Prostate gland (tissue), 2 donors: ENCODE measurements around the gene TSPAN18. TPM values are rescaled to one million over a fixed set of nuclear protein-coding genes. Genes with fewer than 3 reads are reported as not detected.

ENCODE experiments used
- DNase-seq: peaks from one replicate; pipeline ENCODE4 v3.0.0-alpha.2; 2019; ENCODE audit warnings: low spot score
- H3K27ac ChIP-seq, 2 donors: fragments of 200-600 bp; sonication (generic); 2 replicates each; pipeline ENCODE4 v1.5.1; 2017 to 2019
- H3K27me3 ChIP-seq: fragments of 200-600 bp; sonication (generic); replicated peaks from 2 replicates; pipeline ENCODE4 v1.5.1; 2019; ENCODE audit not compliant: insufficient read depth
- H3K36me3 ChIP-seq, 2 donors: fragments of 200-600 bp; sonication (generic); 1 replicate in 1 of 2; 2 replicates in 1 of 2; pipeline versions ENCODE4 v1.5.1 to v1.8.1; 2017 to 2019
- H3K4me1 ChIP-seq: fragments of 200-600 bp; sonication (generic); replicated peaks from 2 replicates; pipeline ENCODE4 v1.5.1; 2019
- H3K4me3 ChIP-seq, 2 donors: fragments of 200-600 bp; sonication (generic); 2 replicates each; pipeline ENCODE4 v1.5.1; 2017 to 2019
- H3K9me3 ChIP-seq: fragments of 200-600 bp; sonication (generic); 2 replicates; pipeline ENCODE4 v1.5.1; 2017
- POLR2A ChIP-seq: fragments of 450-650 bp; IDR thresholded peaks from one replicate; pipeline ENCODE4 v1.6.1; 2016; ENCODE audit warnings: antibody characterized with exemption, mild to moderate bottlenecking
- POLR2AphosphoS5 ChIP-seq: sonication (generic); formaldehyde crosslinking; IDR thresholded peaks from one replicate; pipeline ENCODE4 v1.6.1; 2017; ENCODE audit warnings: antibody characterized with exemption
- WGBS: methylation state at CpG from one replicate; pipeline ENCODE4 v1.1.5; 2018; 5-methylcytosine and 5-hydroxymethylcytosine counted together
- intact Hi-C: fragments of 100-400 bp; cut with DNase I; formaldehyde crosslinking; loops from one replicate; pipeline ENCODE4 v1.14.2; 2022
- total RNA-seq, 2 donors: library from RNA; depleted of rRNA; stranded (reverse); fragments of >200 nt; gene quantifications; one replicate each; pipeline ENCODE4 v1.1.0, GENCODE V29; 2016
- TF ChIP-seq, protein P1 (sequence below), 4 experiments: fragments of 200-600 bp in 2 of 4; fragments of 450-650 bp in 2 of 4; sonication (generic) in 2 of 4; IDR thresholded peaks; 1 replicate in 3 of 4; 2 replicates in 1 of 4; pipeline ENCODE4 v1.5.1; 2016 to 2019; ENCODE audit warnings: antibody characterized with exemption in 4 of 4, mild to moderate bottlenecking in 2 of 4, moderate library complexity in 2 of 4

The TSPAN18 gene
- total RNA-seq, 2 donors from 2014 or later = 4.1 to 6.6 TPM

DNA sequence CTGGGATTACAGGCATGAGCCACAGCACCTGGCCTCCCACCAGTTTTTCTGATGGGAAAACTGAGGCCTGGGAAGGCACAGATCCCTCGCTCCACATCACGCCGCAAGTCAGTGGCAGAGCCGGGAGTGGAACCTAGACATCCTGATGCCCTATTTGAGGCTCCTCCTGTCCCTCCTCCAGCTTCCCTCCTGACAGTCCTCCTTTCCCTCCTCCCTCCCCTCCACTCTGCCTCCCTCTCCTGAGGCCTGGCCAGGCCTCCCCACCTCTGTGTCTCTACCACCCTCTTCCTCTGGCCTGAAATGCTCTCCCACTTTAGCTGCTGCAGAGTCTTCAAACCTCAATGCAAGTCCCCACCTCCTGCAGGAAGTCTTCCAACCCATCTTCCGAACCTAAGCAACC, 237.2 kb downstream of the TSPAN18 start:
- Histone ChIP-seq H3K4me3 (no peak overlapping the region), H3K9me3 (no peaks in the 10 kb centered on the region), H3K36me3 (no peaks in the 10 kb centered on the region), H3K27me3 (no peaks in the 10 kb centered on the region), H3K27ac (no peak overlapping the region), H3K4me1 (no peaks in the 10 kb centered on the region)
- 89% methylated on average over 5 of the region's 5 CpGs for whole genome bisulfite sequencing
- intact Hi-C loops = no loop called here
- no peak for DNase-seq
- TF ChIP-seq POLR2AphosphoS5 (no peak), POLR2A (no peak)
- TF ChIP-seq, protein P1, sequence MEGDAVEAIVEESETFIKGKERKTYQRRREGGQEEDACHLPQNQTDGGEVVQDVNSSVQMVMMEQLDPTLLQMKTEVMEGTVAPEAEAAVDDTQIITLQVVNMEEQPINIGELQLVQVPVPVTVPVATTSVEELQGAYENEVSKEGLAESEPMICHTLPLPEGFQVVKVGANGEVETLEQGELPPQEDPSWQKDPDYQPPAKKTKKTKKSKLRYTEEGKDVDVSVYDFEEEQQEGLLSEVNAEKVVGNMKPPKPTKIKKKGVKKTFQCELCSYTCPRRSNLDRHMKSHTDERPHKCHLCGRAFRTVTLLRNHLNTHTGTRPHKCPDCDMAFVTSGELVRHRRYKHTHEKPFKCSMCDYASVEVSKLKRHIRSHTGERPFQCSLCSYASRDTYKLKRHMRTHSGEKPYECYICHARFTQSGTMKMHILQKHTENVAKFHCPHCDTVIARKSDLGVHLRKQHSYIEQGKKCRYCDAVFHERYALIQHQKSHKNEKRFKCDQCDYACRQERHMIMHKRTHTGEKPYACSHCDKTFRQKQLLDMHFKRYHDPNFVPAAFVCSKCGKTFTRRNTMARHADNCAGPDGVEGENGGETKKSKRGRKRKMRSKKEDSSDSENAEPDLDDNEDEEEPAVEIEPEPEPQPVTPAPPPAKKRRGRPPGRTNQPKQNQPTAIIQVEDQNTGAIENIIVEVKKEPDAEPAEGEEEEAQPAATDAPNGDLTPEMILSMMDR (IDR thresholded peaks at IDR 0.05) = no peak

DNA sequence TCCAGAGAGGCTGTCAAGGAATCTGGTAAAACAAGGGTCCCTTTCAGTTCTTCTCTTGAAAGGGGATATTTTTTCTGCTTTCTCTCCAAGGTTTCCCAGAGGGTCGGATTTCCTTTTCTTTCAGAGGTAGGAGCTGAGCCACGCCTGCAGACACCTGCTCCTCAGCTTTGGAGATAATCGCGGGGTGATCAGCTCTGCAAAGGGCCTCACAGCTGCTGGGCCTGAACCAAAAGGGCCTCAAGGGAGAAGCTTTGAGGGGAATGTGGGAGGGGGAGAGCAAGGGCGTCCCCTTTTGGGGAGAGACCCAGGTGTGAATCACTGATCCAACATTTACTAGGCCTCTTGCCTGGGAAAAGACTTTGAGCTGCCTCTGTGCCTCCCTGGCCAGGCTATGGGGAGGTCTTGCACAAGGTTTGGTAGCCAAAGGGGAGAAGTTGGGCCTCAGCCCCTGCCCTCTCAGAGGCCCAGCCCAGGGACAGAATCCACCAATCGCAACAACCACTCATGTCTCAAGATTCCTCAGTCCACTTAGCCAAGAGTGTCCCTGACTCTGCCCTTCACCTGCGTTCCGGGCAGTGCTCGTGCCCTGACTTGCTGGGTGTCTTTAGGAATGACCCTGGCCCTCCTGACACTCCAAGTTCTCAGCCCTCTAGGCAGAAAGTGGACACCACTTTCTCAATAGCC, 237.9 kb downstream of the TSPAN18 start:
- no peak for DNase-seq
- H3K27me3 ChIP-seq = no peaks in the 10 kb centered on the region
- no peaks in the 10 kb centered on the region for H3K36me3 ChIP-seq
- no peak overlapping the region for H3K4me3 ChIP-seq
- no peaks in the 10 kb centered on the region for H3K4me1 ChIP-seq
- 63% methylated on average over 9 of the region's 9 CpGs for WGBS
- intact Hi-C loops = no loop called here
- H3K9me3 ChIP-seq = no peaks in the 10 kb centered on the region
- H3K27ac ChIP-seq = no peak overlapping the region
- TF ChIP-seq, protein P1 (IDR thresholded peaks at IDR 0.05) = no peak
- TF ChIP-seq POLR2A (no peak), POLR2AphosphoS5 (no peak)

DNA sequence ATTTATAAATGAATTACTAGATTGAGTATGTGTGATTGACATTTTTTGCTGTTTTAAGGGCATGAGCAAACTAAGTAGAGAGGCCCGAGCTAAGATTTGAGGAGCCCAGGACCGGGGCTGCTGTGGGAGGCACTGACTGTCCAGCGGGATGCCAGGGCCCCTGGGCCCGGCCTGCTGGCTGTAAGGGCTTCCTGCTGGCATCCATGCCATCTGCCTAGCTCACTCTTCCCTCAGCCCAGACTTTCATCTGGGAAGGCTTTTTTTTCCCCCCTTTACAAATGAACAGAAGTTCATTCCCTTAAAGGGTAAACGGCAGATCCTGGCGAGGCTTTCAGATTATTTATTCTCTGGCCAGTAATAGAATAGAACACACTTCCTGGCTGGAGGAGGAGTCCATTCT, 239.9 kb downstream of the TSPAN18 start:
- Histone ChIP-seq H3K27me3 (no peaks in the 10 kb centered on the region), H3K9me3 (no peaks in the 10 kb centered on the region), H3K4me3 (no peak overlapping the region), H3K4me1 (no peaks in the 10 kb centered on the region), H3K36me3 (no peaks in the 10 kb centered on the region), H3K27ac (no peak overlapping the region)
- TF ChIP-seq POLR2AphosphoS5 (no peak), POLR2A (no peak)
- TF ChIP-seq, protein P1 (IDR thresholded peaks at IDR 0.05) = no peak
- WGBS = 70% methylated on average over 6 of the region's 6 CpGs
- intact Hi-C loops = no loop called here
- no peak for DNase-seq

DNA sequence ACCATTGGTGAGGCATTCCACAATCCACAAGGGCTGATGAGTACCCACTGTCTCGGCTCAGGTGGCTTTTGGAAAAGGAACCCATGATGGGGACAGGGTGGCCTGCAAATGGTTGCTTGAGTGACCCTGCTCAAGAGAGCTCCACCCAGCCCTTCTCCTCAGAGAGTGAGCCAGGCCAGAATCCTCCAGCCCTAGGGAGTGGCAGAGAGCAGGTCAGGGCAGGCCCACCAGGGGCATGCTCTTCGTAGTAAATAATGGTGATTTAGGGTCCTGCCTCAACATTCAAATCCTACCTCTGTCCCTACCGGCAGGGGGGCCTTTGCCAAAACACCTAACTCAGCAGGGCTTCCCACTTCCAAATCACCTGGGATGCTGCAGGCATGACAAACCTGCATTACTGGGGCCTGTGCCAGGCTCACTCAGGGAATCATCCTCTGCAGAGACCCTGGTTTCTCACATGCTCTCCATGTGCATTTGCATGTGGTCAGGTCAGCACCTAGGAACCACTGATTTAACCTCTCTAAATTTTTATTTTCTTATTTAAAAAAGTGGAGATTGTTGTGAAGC, 241.3 kb downstream of the TSPAN18 start:
- WGBS = 57% methylated on average over 3 of the region's 3 CpGs

More for the DNA sequence above, 241.3 kb downstream of the TSPAN18 start:
- TF ChIP-seq, protein P1 (IDR thresholded peaks at IDR 0.05) = no peak
- no peak for TF ChIP-seq POLR2A
- TF ChIP-seq POLR2AphosphoS5 = no peak
- Histone ChIP-seq H3K4me3 (no peak overlapping the region), H3K4me1 (no peaks in the 10 kb centered on the region), H3K36me3 (no peaks in the 10 kb centered on the region), H3K27ac (no peak overlapping the region), H3K9me3 (no peaks in the 10 kb centered on the region), H3K27me3 (no peaks in the 10 kb centered on the region)
- DNase-seq = no peak
- intact Hi-C loops = no loop called here
